A549 (cell line): ENCODE measurements around the gene FCAMR.

Source experiments
- CEBPB ChIP-seq, 2 experiments: fragments of >200 bp in 1 of 2; sonication (Bioruptor Twin) in 1 of 2; formaldehyde crosslinking in 1 of 2; IDR thresholded peaks; 2 replicates each; pipeline ENCODE4 v1.6.1; 2012 to 2016
- CHD4 ChIP-seq: fragments of 200-600 bp; sonication (generic); IDR thresholded peaks from 2 replicates; pipeline ENCODE4 v1.6.1; 2016; ENCODE audit warnings: antibody characterized with exemption, mild to moderate bottlenecking, borderline replicate concordance
- EP300 ChIP-seq, 2 experiments: fragments of >200 bp; sonication (Bioruptor Twin); formaldehyde crosslinking; IDR thresholded peaks; 2 replicates in 1 of 2; 3 replicates in 1 of 2; pipeline ENCODE4 v1.6.1; 2016 to 2017
- JUN ChIP-seq, 2 experiments: fragments of >200 bp; sonication (Bioruptor Twin); formaldehyde crosslinking; IDR thresholded peaks; 2 replicates in 1 of 2; 3 replicates in 1 of 2; pipeline ENCODE4 v1.6.1; 2016 to 2017
- MYC ChIP-seq: IDR thresholded peaks from 2 replicates; pipeline ENCODE4 v1.6.1; 2012; ENCODE audit warnings: mild to moderate bottlenecking, inconsistent platforms, low read length, improper control_type of control experiment, borderline replicate concordance
- NPAS2 ChIP-seq: fragments of 250-450 bp; sonication (Bioruptor Pico); IDR thresholded peaks from 2 replicates; pipeline ENCODE4 v1.8.0; 2022; ENCODE audit warnings: mild to moderate bottlenecking, moderate library complexity, borderline replicate concordance
- PHF8 ChIP-seq: fragments of 200-600 bp; sonication (generic); IDR thresholded peaks from 2 replicates; pipeline ENCODE4 v1.6.1; 2016; ENCODE audit warnings: low read depth, mild to moderate bottlenecking, antibody characterized with exemption, moderate library complexity, borderline replicate concordance
- POLR2A ChIP-seq: IDR thresholded peaks from 2 replicates; pipeline ENCODE4 v1.6.1; 2012; ENCODE audit warnings: mild to moderate bottlenecking, low read length
- RCOR1 ChIP-seq: fragments of 150-350 bp; IDR thresholded peaks from 2 replicates; pipeline ENCODE4 v1.6.1; 2014; ENCODE audit warnings: antibody characterized with exemption, low read length, low read depth
- SREBF2 ChIP-seq: fragments of 450-650 bp; IDR thresholded peaks from 2 replicates; pipeline ENCODE4 v1.6.1; 2014; ENCODE audit warnings: mild to moderate bottlenecking, moderate library complexity
- ZC3H11A ChIP-seq: fragments of 450-650 bp; IDR thresholded peaks from 2 replicates; pipeline ENCODE4 v1.6.1; 2014; ENCODE audit warnings: antibody characterized with exemption, mild to moderate bottlenecking
- TF ChIP-seq, protein P1 (sequence below): fragments of >200 bp; sonication (Bioruptor Twin); formaldehyde crosslinking; IDR thresholded peaks from 3 replicates; pipeline ENCODE4 v1.5.1; 2016
- TF ChIP-seq, protein P2 (sequence below): fragments of 450-650 bp; IDR thresholded peaks from 2 replicates; pipeline ENCODE4 v1.6.1; 2014; ENCODE audit warnings: antibody characterized with exemption
- TF ChIP-seq, protein P3 (sequence below): fragments of 200-600 bp; sonication (generic); IDR thresholded peaks from 2 replicates; pipeline ENCODE4 v1.6.1; 2016; ENCODE audit warnings: antibody characterized with exemption, mild to moderate bottlenecking, moderate library complexity

- no peak for TF ChIP-seq POLR2A
- no peak for TF ChIP-seq EP300 (IDR thresholded peaks at IDR 0.05)
- TF ChIP-seq NPAS2 (CRISPR knock-in tag): no peak
- TF ChIP-seq, protein P1, sequence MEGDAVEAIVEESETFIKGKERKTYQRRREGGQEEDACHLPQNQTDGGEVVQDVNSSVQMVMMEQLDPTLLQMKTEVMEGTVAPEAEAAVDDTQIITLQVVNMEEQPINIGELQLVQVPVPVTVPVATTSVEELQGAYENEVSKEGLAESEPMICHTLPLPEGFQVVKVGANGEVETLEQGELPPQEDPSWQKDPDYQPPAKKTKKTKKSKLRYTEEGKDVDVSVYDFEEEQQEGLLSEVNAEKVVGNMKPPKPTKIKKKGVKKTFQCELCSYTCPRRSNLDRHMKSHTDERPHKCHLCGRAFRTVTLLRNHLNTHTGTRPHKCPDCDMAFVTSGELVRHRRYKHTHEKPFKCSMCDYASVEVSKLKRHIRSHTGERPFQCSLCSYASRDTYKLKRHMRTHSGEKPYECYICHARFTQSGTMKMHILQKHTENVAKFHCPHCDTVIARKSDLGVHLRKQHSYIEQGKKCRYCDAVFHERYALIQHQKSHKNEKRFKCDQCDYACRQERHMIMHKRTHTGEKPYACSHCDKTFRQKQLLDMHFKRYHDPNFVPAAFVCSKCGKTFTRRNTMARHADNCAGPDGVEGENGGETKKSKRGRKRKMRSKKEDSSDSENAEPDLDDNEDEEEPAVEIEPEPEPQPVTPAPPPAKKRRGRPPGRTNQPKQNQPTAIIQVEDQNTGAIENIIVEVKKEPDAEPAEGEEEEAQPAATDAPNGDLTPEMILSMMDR: no peak
- no peak for TF ChIP-seq MYC
- TF ChIP-seq SREBF2: no peak
- TF ChIP-seq RCOR1: no peak
- TF ChIP-seq PHF8: no peak
- no peak for TF ChIP-seq ZC3H11A
- TF ChIP-seq, protein P2, sequence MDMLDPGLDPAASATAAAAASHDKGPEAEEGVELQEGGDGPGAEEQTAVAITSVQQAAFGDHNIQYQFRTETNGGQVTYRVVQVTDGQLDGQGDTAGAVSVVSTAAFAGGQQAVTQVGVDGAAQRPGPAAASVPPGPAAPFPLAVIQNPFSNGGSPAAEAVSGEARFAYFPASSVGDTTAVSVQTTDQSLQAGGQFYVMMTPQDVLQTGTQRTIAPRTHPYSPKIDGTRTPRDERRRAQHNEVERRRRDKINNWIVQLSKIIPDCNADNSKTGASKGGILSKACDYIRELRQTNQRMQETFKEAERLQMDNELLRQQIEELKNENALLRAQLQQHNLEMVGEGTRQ: no peak
- TF ChIP-seq CHD4: no peak
- TF ChIP-seq, protein P3, sequence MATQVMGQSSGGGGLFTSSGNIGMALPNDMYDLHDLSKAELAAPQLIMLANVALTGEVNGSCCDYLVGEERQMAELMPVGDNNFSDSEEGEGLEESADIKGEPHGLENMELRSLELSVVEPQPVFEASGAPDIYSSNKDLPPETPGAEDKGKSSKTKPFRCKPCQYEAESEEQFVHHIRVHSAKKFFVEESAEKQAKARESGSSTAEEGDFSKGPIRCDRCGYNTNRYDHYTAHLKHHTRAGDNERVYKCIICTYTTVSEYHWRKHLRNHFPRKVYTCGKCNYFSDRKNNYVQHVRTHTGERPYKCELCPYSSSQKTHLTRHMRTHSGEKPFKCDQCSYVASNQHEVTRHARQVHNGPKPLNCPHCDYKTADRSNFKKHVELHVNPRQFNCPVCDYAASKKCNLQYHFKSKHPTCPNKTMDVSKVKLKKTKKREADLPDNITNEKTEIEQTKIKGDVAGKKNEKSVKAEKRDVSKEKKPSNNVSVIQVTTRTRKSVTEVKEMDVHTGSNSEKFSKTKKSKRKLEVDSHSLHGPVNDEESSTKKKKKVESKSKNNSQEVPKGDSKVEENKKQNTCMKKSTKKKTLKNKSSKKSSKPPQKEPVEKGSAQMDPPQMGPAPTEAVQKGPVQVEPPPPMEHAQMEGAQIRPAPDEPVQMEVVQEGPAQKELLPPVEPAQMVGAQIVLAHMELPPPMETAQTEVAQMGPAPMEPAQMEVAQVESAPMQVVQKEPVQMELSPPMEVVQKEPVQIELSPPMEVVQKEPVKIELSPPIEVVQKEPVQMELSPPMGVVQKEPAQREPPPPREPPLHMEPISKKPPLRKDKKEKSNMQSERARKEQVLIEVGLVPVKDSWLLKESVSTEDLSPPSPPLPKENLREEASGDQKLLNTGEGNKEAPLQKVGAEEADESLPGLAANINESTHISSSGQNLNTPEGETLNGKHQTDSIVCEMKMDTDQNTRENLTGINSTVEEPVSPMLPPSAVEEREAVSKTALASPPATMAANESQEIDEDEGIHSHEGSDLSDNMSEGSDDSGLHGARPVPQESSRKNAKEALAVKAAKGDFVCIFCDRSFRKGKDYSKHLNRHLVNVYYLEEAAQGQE: no peak
- TF ChIP-seq JUN (IDR thresholded peaks at IDR 0.05): no peak
- no peak for TF ChIP-seq CEBPB (IDR thresholded peaks at IDR 0.05)
These were observed 7.0 kb downstream of the FCAMR start for GRCh38 chr1:206963119-206963712.
